Memory B cell (primary cell): ENCODE results near the gene CCDC192.

ENCODE experiments used
- ATAC-seq: fragments of 150-1000 bp; cut with Tn5 transposase; 2 replicates; pipeline ENCODE4 v1.10.0; 2021; ENCODE audit warnings: low read depth, mild to moderate bottlenecking, moderate library complexity
- DNase-seq, 2 donors: peaks; one replicate each; pipeline ENCODE4 v3.0.0; 2022; ENCODE audit warnings: low spot score in 2 of 2
- H3K27ac Mint-ChIP-seq: one replicate; pipeline ENCODE4 v1.8.0; 2022; ENCODE audit warnings: mild to moderate bottlenecking, moderate library complexity, mixed read lengths
- H3K27me3 Mint-ChIP-seq: one replicate; pipeline ENCODE4 v1.8.0; 2022; ENCODE audit warnings: mixed read lengths
- H3K36me3 Mint-ChIP-seq: one replicate; pipeline ENCODE4 v1.8.0; 2022; ENCODE audit warnings: mild to moderate bottlenecking, mixed read lengths
- H3K4me1 Mint-ChIP-seq: one replicate; pipeline ENCODE4 v1.8.0; 2022; ENCODE audit warnings: mixed read lengths
- H3K4me3 Mint-ChIP-seq: one replicate; pipeline ENCODE4 v1.8.0; 2022; ENCODE audit warnings: mild to moderate bottlenecking, moderate library complexity, mixed read lengths
- H3K9me3 Mint-ChIP-seq: one replicate; pipeline ENCODE4 v1.8.0; 2022; ENCODE audit warnings: mixed read lengths

CCDC192 gene

GRCh38 chr5:127821896-127822295, 118.7 kb downstream of the CCDC192 start:
- no peak for ATAC-seq
- H3K27ac Mint-ChIP-seq: no peak overlapping the region
- DNase-seq: no peak
- no peaks in the 10 kb centered on the region for H3K4me1 Mint-ChIP-seq
- H3K9me3 Mint-ChIP-seq: no peaks in the 10 kb centered on the region
- H3K36me3 Mint-ChIP-seq: no peaks in the 10 kb centered on the region
- no peak overlapping the region for H3K4me3 Mint-ChIP-seq
- H3K27me3 Mint-ChIP-seq: peaks cover 3% of the 10 kb centered on the region

- peaks cover 9% of the 10 kb centered on the region for H3K27me3 Mint-ChIP-seq
- no peaks in the 10 kb centered on the region for H3K9me3 Mint-ChIP-seq
- H3K36me3 Mint-ChIP-seq: no peaks in the 10 kb centered on the region
- DNase-seq (no peak), ATAC-seq (no peak)
- no peak overlapping the region for H3K4me3 Mint-ChIP-seq
- no peaks in the 10 kb centered on the region for H3K4me1 Mint-ChIP-seq
- H3K27ac Mint-ChIP-seq: no peak overlapping the region
These were observed 120.9 kb downstream of the CCDC192 start for GRCh38 chr5:127824126-127824525.

- Mint-ChIP-seq H3K4me3 (no peak overlapping the region), H3K27ac (no peak overlapping the region), H3K36me3 (no peaks in the 10 kb centered on the region), H3K9me3 (no peaks in the 10 kb centered on the region), H3K27me3 (peaks cover 7% of the 10 kb centered on the region), H3K4me1 (no peaks in the 10 kb centered on the region)
- DNase-seq (no peak), ATAC-seq (no peak)
These were observed 122.8 kb downstream of the CCDC192 start for GRCh38 chr5:127826011-127826410.

GRCh38 chr5:127827451-127827850, 124.3 kb downstream of the CCDC192 start:
- no peaks in the 10 kb centered on the region for H3K4me1 Mint-ChIP-seq
- H3K36me3 Mint-ChIP-seq: no peaks in the 10 kb centered on the region
- H3K9me3 Mint-ChIP-seq: no peaks in the 10 kb centered on the region
- no peak overlapping the region for H3K4me3 Mint-ChIP-seq
- no peak overlapping the region for H3K27ac Mint-ChIP-seq
- ATAC-seq (no peak), DNase-seq (no peak)
- H3K27me3 Mint-ChIP-seq: peaks cover 6% of the 10 kb centered on the region

GRCh38 chr5:127830157-127830556, 127.0 kb downstream of the CCDC192 start:
- no peak for ATAC-seq
- no peaks in the 10 kb centered on the region for H3K36me3 Mint-ChIP-seq
- H3K9me3 Mint-ChIP-seq: no peaks in the 10 kb centered on the region
- no peak overlapping the region for H3K4me3 Mint-ChIP-seq
- H3K27ac Mint-ChIP-seq: no peak overlapping the region
- peaks cover 5% of the 10 kb centered on the region for H3K27me3 Mint-ChIP-seq
- no peaks in the 10 kb centered on the region for H3K4me1 Mint-ChIP-seq
- no peak for DNase-seq

- H3K4me3 Mint-ChIP-seq: no peak overlapping the region
- no peaks in the 10 kb centered on the region for H3K4me1 Mint-ChIP-seq
- peaks cover 2% of the 10 kb centered on the region for H3K9me3 Mint-ChIP-seq
- no peak overlapping the region for H3K27ac Mint-ChIP-seq
- peaks cover 5% of the 10 kb centered on the region for H3K27me3 Mint-ChIP-seq
- DNase-seq (no peak), ATAC-seq (no peak)
- H3K36me3 Mint-ChIP-seq: no peaks in the 10 kb centered on the region
These were observed 127.8 kb downstream of the CCDC192 start for GRCh38 chr5:127830829-127831598.

- H3K27ac Mint-ChIP-seq: no peak overlapping the region
- peaks cover 5% of the 10 kb centered on the region for H3K27me3 Mint-ChIP-seq
- no peak overlapping the region for H3K4me3 Mint-ChIP-seq
- ATAC-seq: no peak
- H3K4me1 Mint-ChIP-seq: no peaks in the 10 kb centered on the region
- no peak for DNase-seq
- H3K36me3 Mint-ChIP-seq: no peaks in the 10 kb centered on the region
- peaks cover 2% of the 10 kb centered on the region for H3K9me3 Mint-ChIP-seq
These were observed 128.9 kb downstream of the CCDC192 start for GRCh38 chr5:127832067-127832466.

- no peaks in the 10 kb centered on the region for H3K4me1 Mint-ChIP-seq
- no peak overlapping the region for H3K4me3 Mint-ChIP-seq
- no peak overlapping the region for H3K27ac Mint-ChIP-seq
- DNase-seq: no peak
- H3K27me3 Mint-ChIP-seq: no peaks in the 10 kb centered on the region
- H3K36me3 Mint-ChIP-seq: no peaks in the 10 kb centered on the region
- ATAC-seq: no peak
- peaks cover 2% of the 10 kb centered on the region for H3K9me3 Mint-ChIP-seq
These were observed 130.9 kb downstream of the CCDC192 start for GRCh38 chr5:127834094-127834531.

- DNase-seq: no peak
- Mint-ChIP-seq H3K27ac (no peak overlapping the region), H3K4me1 (no peaks in the 10 kb centered on the region), H3K4me3 (no peak overlapping the region), H3K36me3 (no peaks in the 10 kb centered on the region), H3K9me3 (peaks cover 2% of the 10 kb centered on the region), H3K27me3 (no peaks in the 10 kb centered on the region)
- no peak for ATAC-seq
These were observed 131.4 kb downstream of the CCDC192 start for GRCh38 chr5:127834554-127834953.

- no peak overlapping the region for H3K27ac Mint-ChIP-seq
- ATAC-seq: no peak
- no peak for DNase-seq
- peaks cover 2% of the 10 kb centered on the region for H3K9me3 Mint-ChIP-seq
- H3K4me1 Mint-ChIP-seq: no peaks in the 10 kb centered on the region
- H3K4me3 Mint-ChIP-seq: no peak overlapping the region
- no peaks in the 10 kb centered on the region for H3K36me3 Mint-ChIP-seq
- peaks cover 1% of the 10 kb centered on the region for H3K27me3 Mint-ChIP-seq
These were observed 135.5 kb downstream of the CCDC192 start for GRCh38 chr5:127838661-127839060.

- H3K4me1 Mint-ChIP-seq: no peaks in the 10 kb centered on the region
- no peak for ATAC-seq
- H3K27ac Mint-ChIP-seq: no peak overlapping the region
- H3K9me3 Mint-ChIP-seq: peaks cover 2% of the 10 kb centered on the region
- no peak for DNase-seq
- peaks cover 1% of the 10 kb centered on the region for H3K27me3 Mint-ChIP-seq
- H3K4me3 Mint-ChIP-seq: no peak overlapping the region
- no peaks in the 10 kb centered on the region for H3K36me3 Mint-ChIP-seq
These were observed 135.9 kb downstream of the CCDC192 start for GRCh38 chr5:127839072-127839471.

GRCh38 chr5:127839496-127840197, 136.5 kb downstream of the CCDC192 start:
- no peak overlapping the region for H3K4me3 Mint-ChIP-seq
- DNase-seq: no peak
- peaks cover 3% of the 10 kb centered on the region for H3K27me3 Mint-ChIP-seq
- peaks cover 2% of the 10 kb centered on the region for H3K9me3 Mint-ChIP-seq
- no peak overlapping the region for H3K27ac Mint-ChIP-seq
- H3K36me3 Mint-ChIP-seq: no peaks in the 10 kb centered on the region
- H3K4me1 Mint-ChIP-seq: no peaks in the 10 kb centered on the region
- no peak for ATAC-seq

GRCh38 chr5:127840198-127840524, 137.0 kb downstream of the CCDC192 start:
- H3K9me3 Mint-ChIP-seq: peaks cover 2% of the 10 kb centered on the region
- H3K27me3 Mint-ChIP-seq: peaks cover 5% of the 10 kb centered on the region
- H3K27ac Mint-ChIP-seq: no peak overlapping the region
- no peak for DNase-seq
- ATAC-seq: no peak
- H3K4me1 Mint-ChIP-seq: no peaks in the 10 kb centered on the region
- H3K36me3 Mint-ChIP-seq: no peaks in the 10 kb centered on the region
- no peak overlapping the region for H3K4me3 Mint-ChIP-seq

- no peaks in the 10 kb centered on the region for H3K36me3 Mint-ChIP-seq
- ATAC-seq: no peak
- H3K4me3 Mint-ChIP-seq: no peak overlapping the region
- DNase-seq: no peak
- H3K9me3 Mint-ChIP-seq: peaks cover under 1% of the 10 kb centered on the region
- no peak overlapping the region for H3K27ac Mint-ChIP-seq
- H3K4me1 Mint-ChIP-seq: no peaks in the 10 kb centered on the region
- H3K27me3 Mint-ChIP-seq: peaks cover 6% of the 10 kb centered on the region
These were observed 137.6 kb downstream of the CCDC192 start for GRCh38 chr5:127840809-127841208.

GRCh38 chr5:127844581-127845021, 141.4 kb downstream of the CCDC192 start:
- peaks cover 9% of the 10 kb centered on the region for H3K27me3 Mint-ChIP-seq
- no peaks in the 10 kb centered on the region for H3K9me3 Mint-ChIP-seq
- DNase-seq (no peak), ATAC-seq (no peak)
- no peak overlapping the region for H3K27ac Mint-ChIP-seq
- no peaks in the 10 kb centered on the region for H3K36me3 Mint-ChIP-seq
- H3K4me1 Mint-ChIP-seq: no peaks in the 10 kb centered on the region
- no peak overlapping the region for H3K4me3 Mint-ChIP-seq
